HG03521 (cell line): ENCODE results near the gene RXRA.

Source experiments
- ATAC-seq: cut with Tn5 transposase; IDR thresholded peaks from one replicate; pipeline ENCODE4 v1.9.1; 2021; ENCODE audit warnings: mild to moderate bottlenecking, moderate library complexity; ENCODE audit not compliant: unreplicated experiment

The RXRA gene

DNA sequence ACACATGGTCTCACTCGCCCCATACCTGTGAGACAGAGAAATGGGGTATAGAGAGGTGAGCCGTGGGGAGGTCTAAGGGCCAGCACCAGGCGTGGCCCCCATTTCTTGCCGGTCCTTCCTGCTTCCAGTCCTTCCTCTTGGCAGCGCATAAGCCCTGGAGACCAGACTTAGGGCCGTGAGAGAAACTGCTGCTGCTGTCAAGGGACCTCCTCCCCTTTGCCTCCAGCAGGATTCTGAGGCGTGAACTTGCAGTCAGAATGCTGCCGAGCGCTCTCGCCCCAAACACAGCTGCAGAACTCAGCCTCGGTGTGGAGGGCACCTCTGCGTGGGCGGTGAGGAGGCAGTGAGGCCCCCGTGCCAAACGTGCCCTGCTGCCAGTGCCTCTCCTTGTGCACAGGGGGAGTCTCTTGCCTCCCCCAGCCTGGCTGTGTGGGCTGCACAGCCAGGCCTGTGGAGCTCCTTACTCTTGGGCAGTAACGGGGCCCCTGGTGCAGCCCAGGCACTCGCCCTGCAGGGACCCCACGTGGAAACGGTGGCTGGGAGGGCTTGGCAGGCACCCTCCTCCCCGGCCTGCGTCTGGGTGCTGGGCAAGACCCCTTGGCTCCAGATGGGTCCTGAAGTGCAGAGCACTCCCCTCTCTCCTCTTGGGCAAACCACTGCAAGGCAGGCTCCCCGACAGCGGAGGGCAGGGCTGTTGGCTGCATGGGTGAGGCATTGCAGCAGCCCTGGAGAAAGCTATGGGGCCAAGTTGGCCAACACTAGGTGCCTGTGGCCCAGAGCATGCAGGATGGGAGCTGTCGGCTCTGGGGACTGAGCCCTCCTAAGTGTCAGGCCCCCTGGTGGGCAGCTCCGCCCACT lies 85.4 kb downstream of the RXRA start:
- no peak for ATAC-seq

DNA sequence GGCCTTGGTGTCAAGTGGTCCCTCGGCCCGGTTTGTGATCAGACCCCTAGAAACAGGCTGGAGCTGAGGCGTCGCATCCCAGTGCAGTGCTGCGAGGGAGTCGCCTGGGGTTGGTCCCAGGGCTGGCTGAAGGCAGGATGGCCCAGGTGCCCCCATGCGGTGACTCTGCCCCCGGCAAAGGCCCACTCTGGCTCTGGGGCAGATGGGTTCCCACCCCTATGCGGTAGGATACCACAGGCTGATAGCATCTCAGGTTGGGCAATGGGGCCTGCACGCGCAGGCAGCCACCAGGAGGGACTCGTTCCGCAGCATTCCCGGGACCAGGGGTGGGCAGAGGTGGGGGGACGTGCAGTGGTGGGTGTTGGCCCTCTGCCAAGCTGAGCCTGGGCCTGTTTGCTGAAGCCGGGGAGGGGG lies 86.0 kb downstream of the RXRA start:
- no peak for ATAC-seq

DNA sequence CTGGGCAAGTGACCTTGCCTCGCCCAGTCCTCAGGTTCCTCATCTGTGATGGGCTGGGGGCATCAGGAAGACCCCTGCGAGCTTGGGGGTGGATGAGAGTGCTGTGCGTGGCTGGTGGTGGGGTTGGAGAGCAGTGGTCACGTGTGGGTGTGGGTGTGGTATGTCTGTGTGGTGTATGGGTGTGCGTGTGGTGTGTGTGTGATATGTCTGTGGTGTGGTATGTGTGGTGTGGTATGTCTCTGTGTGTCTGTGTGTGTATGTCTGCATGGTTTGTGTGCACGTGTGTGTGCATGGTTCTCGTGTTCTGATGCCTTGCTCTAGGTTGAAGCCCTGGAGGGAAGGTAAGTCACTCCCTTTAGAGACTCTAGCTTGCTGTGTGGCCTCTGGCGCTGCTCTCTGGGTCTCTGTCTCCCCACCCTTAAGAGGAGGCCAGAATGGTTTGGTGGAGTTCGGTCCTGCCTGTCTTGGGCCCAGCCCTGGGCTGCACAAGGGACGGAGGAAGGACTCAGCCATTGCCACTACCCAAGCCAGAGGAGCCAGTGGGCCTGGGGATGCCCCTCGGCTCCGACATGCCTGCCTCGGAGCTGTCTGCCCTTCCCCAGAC lies 87.0 kb downstream of the RXRA start:
- no peak for ATAC-seq

DNA sequence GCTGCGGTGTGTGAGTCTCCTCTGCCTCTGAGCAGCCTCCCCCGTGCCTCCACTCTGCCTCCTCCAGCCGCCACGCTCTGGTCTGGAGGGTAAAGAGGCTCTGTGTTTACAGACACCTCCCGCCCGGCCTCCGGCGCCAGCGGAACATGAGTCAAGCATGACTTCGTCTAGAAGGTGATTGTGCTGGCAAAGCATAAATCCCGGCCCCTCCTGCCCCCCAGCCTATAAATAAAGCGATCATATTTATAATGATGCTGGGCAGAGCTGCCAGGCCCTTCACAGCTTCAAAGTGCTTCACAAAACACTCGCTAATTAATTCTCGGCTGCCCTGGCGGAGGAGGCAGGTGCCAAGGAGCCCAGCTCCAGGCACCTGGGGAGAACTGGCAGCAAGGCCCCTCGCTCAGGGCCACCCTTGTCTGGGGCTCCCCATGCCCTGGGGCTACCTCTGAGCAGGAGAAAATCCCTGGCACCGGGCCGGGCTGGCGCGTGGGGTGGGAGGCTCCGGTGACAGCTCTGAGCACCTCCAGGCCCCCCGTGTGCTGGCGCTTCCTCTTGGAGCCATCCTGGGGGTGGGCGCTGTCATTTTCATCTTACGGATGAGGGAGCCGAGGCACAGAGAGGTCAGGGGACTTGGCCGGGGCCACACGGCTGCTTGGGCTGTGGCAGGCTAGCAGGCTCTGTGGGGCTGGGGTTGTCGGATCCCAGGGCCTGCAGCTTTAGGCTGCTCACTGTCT lies 87.8 kb downstream of the RXRA start:
- no peak for ATAC-seq

DNA sequence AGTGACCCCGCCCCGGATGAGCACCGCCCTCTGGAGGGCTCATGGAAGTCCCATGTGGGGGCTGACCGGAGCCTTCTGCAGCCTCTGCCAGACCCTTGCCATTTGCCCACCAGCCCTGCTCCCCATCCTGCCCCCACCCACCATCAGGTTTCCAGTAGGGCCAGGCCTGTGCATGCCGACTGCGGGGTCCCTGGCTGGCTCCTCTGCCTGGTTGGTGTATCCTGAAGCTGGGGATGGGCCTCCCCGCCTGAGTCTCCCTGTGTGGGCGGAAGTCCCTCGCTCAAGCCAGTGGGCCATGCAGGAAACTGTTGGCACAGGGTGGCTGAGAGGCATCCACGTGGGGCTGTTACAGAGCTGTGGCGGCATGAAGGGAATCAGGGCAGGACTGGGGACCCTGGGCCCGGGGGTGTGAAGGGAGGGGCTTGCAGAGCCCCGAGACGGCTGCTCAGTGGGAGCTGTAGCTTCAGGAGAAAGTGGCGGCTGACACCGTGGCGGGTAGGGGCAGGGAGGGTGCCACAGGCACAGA lies 88.7 kb downstream of the RXRA start:
- ATAC-seq, result no peak

DNA sequence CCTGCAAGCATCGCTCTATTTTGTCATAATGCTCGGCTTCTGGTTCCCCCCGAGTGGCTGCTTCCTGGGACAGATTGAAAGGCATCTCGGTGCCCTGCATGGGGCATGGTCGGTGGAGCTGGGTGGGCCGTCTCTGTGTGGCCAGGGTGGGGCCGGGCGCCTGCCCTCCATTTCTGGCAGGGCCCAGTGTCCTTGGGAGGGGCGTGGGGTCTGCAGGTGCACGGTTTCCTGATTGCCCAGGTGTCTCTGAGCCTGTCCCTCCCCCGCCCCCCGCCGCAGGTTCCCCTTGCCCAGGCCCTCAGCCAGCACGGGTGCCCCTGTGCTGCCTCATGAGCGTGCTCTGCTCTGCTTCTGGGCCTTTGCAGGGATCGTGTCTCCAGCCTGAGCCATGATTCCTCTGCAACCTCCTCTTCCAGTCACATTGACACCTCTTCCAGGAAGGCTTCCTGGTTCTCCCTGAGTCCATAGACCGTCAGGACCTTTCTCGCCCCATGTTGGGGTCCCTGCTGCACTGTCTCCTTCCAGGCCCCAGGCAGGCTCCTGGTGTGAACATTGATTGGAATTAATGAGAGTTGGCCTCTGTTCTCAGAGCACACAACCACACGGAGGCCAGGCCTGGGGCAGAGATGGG lies 90.2 kb downstream of the RXRA start:
- ATAC-seq, result no peak

DNA sequence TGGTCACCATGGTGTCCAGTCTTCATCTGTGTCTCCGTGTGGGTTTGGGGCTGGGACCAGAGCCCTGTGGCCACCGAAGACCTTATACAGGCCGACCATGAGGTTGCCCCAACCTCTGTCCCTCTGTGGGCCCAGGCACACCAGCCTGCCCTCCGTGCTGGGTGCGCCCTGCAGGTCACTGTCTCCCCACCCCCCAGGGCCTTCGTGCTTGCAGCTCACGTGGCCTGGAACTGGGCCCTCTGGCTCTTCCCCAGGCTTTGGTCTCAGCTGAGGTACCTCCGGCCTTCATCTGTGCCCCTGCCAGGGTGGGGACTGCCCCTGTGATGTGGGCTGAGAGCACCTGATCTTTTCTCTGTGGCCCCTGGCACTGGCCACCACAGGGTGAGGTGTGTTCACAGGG lies 92.1 kb downstream of the RXRA start:
- ATAC-seq, result no peak

DNA sequence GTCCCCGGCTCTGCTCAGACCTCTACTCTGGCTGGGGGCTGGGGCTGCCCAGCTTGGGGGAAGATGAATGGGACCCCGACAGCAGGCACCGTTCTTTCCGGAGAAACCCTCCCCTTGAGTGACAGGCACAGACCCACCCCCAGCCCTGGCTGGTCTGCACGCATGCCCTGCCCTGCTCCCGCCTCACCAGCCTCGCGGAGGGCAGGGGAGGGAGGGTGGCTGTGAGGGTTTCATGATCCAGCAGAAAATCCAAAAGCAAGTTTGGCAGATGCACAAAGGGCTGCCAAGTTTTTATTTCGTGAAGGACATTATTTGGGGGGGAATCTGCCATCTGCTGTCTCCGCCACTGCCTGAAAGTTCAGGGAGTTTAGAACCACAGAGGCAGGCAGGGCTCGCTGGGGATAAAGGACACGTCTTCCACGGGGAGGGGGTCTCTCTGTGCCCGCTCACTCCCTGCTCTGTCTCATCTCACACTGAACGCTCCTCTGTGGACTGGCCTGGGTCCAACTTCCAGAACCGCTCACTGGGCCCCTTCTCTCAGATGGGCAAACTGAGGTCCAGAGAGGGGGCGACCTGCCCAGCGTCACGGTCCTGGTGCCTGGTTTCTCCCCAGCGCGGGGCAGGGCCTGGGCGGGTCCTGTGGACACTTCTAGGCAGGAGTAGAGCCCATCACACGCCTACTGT lies 92.9 kb downstream of the RXRA start:
- ATAC-seq, result no peak

DNA sequence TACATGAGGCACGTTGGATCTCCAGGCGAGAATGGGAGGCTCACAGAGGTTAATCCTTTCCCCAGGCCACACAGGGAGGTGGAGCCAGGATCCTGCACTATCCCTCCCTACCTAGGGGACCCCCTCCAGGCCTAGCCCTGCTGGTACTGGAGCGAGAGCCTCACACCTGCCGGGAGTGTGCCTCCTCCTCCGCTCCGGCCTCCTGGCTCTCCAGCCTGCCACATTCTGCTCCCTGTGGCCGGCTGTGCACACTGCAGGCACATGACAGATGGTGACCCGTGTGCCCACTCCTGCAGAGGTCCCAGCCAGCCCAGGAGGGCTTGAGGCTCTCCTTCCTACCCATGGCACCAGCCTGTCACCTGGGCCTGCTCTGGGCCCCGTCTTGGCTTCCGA lies 93.4 kb downstream of the RXRA start:
- no peak for ATAC-seq

DNA sequence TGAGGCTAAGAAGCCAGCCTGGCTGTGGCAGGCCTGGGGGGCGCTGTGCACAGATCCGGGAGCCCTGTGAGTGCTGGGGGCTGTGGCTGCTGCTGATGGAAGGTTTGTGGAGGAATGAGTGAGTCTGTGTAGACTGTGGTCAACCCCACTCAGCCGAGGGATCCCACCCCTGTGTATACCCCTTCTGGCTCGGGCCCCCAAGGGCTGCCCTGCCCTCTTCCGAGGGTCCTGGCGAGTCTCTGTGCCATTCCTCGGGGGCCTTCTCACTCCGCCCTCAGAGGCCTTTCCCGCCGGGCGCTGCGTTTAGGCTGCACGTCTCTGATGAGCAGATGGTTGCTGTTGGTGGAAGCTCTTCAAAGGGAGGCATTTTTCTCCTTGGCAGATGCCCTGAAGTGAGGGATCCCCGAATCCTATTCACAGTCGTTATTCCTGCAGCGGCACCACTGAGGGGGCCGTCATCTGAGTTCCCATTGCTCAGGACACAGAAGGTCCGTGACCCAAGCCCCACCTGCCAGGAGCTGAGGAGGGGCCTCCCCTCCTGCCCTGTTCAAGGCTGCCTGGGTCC lies 94.1 kb downstream of the RXRA start:
- no peak for ATAC-seq

DNA sequence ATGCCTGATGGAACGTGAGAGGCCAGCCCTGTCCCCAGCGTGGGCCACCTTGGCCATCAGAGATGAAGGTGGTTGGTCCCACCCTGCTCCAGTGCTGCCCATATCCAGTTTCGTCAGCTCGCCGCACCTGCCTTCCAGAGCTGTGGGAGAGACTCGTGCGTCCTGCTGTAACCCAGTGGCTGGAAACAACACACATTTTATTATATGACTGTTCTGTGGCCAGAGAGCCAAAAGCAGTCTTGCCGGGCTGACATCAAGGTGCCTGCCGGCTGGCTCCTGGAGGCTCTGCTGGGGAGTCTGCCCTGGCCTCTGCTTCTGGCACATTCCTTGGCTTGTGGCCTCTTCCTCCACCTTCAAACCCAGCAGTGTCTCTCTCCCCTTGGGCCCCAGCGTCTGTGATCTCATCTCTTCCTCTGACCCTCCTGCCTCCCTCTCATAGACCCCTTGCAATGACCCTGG lies 94.7 kb downstream of the RXRA start:
- ATAC-seq, result no peak

DNA sequence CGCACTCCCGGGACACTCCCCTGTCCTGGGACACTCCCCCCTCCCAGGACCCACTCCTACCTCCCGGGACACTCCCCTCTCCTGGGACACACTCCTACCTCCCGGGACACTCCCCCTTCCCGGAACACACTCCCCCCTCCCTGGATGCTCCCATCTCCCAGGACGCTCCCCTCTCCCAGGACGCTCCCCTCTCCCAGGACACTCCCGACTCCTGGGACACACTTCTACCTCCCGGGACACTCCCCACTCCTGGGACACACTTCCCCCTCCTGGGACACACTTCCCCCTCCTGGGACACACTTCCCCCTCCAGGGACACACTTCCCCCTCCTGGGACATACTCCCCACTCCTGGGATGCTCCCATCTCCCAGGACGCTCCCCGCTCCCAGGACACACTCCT lies 95.6 kb downstream of the RXRA start:
- ATAC-seq, result no peak

DNA sequence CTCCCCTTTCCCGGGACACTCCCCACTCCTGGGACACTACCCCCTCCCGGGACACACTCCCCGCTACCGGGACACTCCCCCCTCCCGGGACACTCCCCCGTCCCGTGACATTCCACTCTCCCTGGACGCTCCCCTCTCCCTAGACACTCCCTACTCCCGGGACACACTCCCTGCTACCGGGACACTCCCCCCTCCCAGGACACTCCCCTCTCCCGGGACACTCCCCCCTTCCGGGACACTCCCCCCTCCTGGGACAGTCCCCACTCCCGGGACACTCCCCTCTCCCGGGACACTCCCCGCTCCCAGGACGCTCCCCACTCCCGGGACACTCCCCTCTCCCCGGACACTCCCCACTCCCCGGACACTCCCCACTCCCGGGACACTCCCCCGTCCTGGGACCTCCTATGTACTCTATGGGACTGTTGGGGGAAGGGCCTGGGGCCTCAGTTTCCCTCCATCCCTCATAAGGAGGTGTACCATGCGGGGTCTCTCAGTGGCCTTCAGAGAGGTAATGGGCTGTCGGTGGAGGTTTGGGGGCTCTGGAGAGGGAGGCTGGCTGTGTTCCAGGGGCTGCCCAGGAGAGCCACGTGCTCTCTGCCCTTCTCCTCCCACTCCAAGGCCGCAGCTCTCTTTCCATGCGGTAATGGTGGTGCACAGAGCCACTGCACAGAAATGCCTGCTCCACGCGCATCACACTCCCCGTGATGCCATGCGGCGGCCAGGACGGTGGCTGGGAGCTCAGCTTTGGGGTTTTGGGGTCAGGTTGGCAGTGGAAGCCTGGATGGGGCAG lies 96.2 kb downstream of the RXRA start:
- ATAC-seq, result no peak

DNA sequence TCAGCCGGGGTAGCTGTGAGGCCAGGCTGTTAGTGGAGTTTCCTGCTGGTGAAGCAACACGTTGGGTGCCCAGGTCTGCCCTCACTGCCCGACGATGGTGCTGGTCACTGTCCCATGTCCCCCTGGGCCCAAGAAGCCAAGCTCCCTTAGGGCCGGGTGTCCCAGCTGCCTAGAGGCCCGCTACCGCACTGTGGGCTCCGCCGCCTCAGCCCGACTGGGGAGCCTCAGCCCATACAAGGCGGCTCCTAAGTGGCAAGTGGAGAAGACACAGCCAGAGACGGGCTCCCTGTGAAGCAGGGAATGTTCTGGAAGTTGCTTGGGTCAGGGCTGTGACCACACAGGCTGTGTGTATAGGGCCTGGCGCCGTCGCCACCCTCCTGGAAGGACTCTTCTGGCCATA lies 96.9 kb downstream of the RXRA start:
- ATAC-seq, result no peak

DNA sequence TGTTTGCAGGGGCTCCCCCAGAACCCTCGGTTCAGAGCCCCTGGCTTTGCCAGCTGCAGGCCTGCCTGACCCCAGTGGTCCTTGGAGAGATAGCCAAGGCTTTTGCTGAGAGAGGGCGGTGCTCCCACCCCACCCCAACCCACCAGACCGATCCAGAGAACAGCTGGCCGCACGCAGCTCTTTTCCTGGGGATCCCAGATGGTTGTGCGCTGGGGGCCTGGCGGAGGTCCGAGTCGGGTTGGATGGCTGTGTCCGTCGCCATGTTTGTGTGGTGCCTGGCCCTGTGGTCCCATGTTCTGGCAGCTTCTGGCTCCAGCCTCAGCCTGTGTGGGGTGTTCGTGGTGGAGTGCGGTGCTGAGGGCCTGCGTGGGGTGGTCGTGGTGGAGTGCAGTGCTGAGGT lies 97.5 kb downstream of the RXRA start:
- ATAC-seq, result no peak

DNA sequence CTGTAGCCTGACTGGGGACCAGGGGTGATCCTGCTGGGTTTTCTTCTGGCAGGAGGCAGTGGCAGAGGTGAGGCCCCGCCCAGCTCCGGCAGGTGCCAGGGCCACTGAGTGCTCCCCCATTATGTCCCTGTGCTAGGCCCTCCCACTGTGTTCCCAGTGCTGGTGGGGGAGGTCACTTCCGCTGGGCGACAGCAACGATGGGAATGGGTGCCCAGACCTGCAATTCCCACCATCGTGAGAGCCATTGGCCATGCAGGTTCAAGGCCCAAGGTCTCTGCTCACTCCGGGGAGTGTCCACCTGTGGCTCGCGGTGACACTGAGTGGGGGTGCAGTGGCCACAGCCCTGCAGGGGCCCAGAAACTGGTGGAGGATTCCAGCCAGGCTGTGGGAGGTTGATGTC lies 98.6 kb downstream of the RXRA start:
- ATAC-seq, result no peak

DNA sequence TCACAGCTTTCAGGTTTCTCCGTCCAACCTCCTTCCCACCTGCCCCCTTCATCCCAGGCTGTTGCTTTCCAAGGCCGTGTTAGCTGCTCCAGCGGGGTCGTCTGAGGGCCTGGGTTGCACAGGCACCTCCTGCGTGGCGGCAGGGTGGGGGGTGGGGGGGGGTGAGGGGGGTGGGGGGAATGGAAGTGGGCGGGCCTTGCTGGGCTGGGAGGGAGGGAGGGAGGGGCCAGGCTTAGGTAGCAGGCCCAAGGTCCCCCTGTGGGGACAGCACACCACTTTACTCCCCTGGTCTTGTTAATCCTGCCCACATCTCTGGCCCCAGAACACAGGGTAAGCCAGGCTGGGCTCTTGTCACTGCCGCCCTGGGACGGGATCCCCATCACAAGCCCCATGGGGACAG lies 99.1 kb downstream of the RXRA start:
- ATAC-seq, result no peak

DNA sequence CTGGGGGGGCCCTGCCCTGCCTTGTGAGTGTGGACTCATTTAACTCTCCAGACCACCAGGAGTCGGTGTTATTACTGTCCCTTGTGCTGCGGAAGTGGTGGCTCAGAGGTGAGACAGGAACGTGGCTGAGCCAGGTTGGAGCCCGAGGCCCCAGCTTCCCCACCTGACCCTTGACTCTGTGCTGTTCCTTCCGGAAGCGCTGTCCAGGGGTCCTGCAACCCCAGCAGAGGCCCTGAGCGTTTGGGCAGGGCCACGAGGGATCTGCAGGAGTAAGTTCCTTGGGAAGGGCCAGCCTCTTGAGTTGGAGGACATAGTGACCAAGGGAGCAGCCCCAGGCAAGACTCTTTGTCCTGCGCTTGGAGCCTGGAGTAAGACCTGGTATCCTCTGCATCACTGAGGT lies 99.6 kb downstream of the RXRA start:
- ATAC-seq, result no peak

DNA sequence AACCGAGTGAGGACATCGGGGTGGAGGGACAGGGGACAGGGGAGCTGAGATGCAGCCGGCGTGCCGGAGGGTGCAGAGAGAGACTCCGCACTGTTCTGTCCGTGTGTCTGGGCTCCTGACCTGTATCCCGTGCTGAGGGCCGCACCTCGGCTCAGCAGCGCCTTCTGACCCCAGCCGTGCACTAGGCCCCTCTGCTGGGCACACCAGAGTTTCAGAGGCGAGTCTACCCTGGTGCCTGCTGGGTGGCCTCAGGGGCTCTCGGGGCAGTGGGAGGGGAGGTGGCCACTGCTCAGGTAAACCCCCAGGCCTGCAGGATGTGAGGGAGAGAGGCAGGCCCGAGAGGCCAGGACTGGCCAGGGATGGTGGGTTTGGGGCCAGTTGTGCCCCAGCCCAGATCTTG lies 100.2 kb downstream of the RXRA start:
- ATAC-seq, result no peak
